ENCODE results near the gene NOTCH3.

NOTCH3 gene

DNA sequence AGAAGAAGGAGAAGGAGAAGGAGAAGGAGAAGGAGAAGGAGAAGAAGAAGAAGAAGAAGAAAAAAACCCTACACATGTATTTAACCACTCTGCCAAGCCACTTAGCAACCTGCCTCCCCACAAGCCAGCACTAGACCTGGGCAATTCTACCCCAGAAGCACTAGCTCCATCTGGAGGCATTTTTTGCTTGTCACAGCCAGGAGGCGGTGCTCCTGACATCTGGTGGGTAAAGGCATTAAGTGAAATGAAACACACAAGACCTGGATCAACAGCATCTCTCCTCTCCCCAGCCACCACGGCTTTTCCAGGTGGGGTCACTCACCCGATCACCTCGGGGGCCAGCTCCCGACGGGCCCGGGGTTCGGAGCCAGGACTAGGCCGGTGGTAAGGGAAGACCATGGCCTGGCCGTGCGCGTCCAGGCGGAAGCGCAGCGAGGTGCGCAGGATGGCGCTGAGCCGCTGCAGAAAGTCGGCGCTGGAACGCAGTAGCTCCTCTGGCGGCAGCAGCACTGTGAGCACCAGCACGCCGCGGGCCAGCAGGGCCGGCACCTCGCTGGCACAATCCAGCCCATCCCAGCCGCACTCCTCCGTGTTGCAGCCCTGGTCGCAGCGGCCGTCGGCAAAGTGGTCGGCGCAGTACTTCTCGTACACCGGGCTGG lies 26.9 kb downstream of the NOTCH3 start:
- no peaks in the 10 kb centered on the region for H3K36me3 ChIP-seq (ENCODE audit: control insufficient read depth, low read length)
- H4K20me1 ChIP-seq (ENCODE audit: control insufficient read depth, insufficient read depth, low read depth, low read length): no peaks in the 10 kb centered on the region
- no peaks in the 10 kb centered on the region for H3K79me2 ChIP-seq (ENCODE audit: control insufficient read depth, low read length)

DNA sequence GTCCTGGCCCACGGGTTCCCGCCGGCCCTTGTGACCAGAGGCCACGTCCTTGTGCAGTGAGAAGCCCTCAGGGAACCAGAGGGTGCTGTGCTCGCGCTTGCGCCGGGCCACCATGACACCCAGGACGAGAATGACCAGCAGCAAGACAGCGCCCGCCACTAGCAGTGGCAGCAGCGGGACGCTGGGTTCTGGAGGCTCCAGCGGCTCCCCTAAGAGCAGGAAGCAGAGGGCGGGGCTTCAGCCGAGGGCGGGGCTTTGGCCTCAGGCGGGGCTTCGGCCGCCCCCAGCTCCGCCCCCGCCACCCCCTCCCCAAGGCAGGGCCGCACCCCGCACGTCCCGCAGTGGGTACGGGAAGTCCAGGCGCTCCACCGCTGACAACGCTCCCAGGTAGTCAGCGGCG lies 30.4 kb downstream of the NOTCH3 start:
- no peak overlapping the region for H3K4me3 ChIP-seq (ENCODE audit: low read length)
- H3F3A ChIP-seq (ENCODE audit: control insufficient read depth, insufficient read depth): no peaks in the 10 kb centered on the region
- no peaks in the 10 kb centered on the region for H3K79me2 ChIP-seq (ENCODE audit: control insufficient read depth, low read length)
- H4K20me1 ChIP-seq (ENCODE audit: control insufficient read depth, insufficient read depth, low read depth, low read length): no peaks in the 10 kb centered on the region
- no peak overlapping the region for H3K4me2 ChIP-seq (ENCODE audit: low read length)
- H3K36me3 ChIP-seq (ENCODE audit: control insufficient read depth, low read length): no peaks in the 10 kb centered on the region
- TF ChIP-seq EZH2phosphoT487 (IDR thresholded peaks at IDR 0.05; ENCODE audit: borderline replicate concordance, low read length): no peak
- TF ChIP-seq, protein P1, sequence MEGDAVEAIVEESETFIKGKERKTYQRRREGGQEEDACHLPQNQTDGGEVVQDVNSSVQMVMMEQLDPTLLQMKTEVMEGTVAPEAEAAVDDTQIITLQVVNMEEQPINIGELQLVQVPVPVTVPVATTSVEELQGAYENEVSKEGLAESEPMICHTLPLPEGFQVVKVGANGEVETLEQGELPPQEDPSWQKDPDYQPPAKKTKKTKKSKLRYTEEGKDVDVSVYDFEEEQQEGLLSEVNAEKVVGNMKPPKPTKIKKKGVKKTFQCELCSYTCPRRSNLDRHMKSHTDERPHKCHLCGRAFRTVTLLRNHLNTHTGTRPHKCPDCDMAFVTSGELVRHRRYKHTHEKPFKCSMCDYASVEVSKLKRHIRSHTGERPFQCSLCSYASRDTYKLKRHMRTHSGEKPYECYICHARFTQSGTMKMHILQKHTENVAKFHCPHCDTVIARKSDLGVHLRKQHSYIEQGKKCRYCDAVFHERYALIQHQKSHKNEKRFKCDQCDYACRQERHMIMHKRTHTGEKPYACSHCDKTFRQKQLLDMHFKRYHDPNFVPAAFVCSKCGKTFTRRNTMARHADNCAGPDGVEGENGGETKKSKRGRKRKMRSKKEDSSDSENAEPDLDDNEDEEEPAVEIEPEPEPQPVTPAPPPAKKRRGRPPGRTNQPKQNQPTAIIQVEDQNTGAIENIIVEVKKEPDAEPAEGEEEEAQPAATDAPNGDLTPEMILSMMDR (IDR thresholded peaks at IDR 0.05; ENCODE audit: low read depth, low read length, poor library complexity, severe bottlenecking): no peak
- peaks cover 7% of the 10 kb centered on the region for H3K4me1 ChIP-seq (ENCODE audit: control insufficient read depth, low read length)
- no peak overlapping the region for H3K27ac ChIP-seq (ENCODE audit: low read depth, low read length)
- H3K9me3 ChIP-seq (ENCODE audit: control insufficient read depth, insufficient read depth, low read length): peaks cover 14% of the 10 kb centered on the region; the same call in 1 of the 2 replicates
- H3K9me2 ChIP-seq (replicated peaks; ENCODE audit: control insufficient read depth, low read length): no peaks in the 10 kb centered on the region
- no peaks in the 10 kb centered on the region for H3K27me3 ChIP-seq (ENCODE audit: control insufficient read depth, low read length)

More for the DNA sequence above, 26.9 kb downstream of the NOTCH3 start:
- Histone ChIP-seq H3K4me1 (ENCODE audit: control insufficient read depth, low read length) (peaks cover 11% of the 10 kb centered on the region), H3K9me2 (replicated peaks; ENCODE audit: control insufficient read depth, low read length) (no peaks in the 10 kb centered on the region), H3K9me3 (ENCODE audit: control insufficient read depth, insufficient read depth, low read length) (no peaks in the 10 kb centered on the region), H3K4me2 (ENCODE audit: low read length) (no peak overlapping the region), H3K4me3 (ENCODE audit: low read length) (no peak overlapping the region), H3K27ac (ENCODE audit: low read depth, low read length) (no peak overlapping the region), H3F3A (ENCODE audit: control insufficient read depth, insufficient read depth) (no peaks in the 10 kb centered on the region), H3K27me3 (ENCODE audit: control insufficient read depth, low read length) (no peaks in the 10 kb centered on the region)
- TF ChIP-seq, protein P1 (IDR thresholded peaks at IDR 0.05; ENCODE audit: low read depth, low read length, poor library complexity, severe bottlenecking): peak; percentile 44
- TF ChIP-seq EZH2phosphoT487 (IDR thresholded peaks at IDR 0.05; ENCODE audit: borderline replicate concordance, low read length): no peak

DNA sequence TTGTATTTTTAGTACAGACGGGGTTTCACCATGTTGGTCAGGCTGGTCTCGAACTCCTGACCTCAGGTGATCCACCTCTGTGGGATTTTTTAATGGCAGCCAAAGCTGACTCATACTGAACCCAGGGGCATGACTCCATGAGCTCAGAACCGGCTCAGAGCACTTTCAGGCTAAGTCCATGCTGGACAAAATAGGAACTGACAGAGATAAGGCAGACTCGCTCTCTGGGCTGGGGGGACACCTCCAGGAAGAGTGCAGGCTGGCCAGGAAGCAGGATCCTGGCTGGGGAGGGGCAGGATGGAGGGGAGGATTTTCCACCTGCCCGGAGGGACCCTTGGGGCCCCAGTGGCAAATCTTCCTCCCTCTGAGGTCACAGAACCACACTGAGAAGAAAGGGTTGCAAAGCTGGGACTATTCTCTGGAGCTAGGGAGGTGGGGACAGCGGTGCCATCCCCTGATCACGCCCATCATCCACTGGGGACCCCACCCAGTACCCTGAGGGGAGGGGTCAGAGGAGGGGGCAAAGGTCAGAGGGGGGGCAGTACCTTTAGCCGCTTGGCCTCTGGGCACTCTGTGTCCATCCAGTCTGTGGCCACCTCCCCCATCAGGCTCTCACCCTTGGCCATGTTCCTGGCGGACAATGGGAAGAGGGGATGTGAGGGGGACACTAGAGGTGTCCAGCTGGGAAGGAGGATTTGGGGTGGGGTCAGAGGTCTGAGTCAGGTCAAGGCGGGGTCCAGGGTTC lies 31.1 kb downstream of the NOTCH3 start:
- no peaks in the 10 kb centered on the region for H3K27me3 ChIP-seq (ENCODE audit: control insufficient read depth, low read length)

More for the DNA sequence above, 31.1 kb downstream of the NOTCH3 start:
- Histone ChIP-seq H3K27ac (ENCODE audit: low read depth, low read length) (no peak overlapping the region), H3K36me3 (ENCODE audit: control insufficient read depth, low read length) (no peaks in the 10 kb centered on the region), H3K4me1 (ENCODE audit: control insufficient read depth, low read length) (peaks cover 7% of the 10 kb centered on the region), H3F3A (ENCODE audit: control insufficient read depth, insufficient read depth) (no peaks in the 10 kb centered on the region), H3K4me3 (ENCODE audit: low read length) (no peak overlapping the region), H3K79me2 (ENCODE audit: control insufficient read depth, low read length) (no peaks in the 10 kb centered on the region), H3K9me3 (ENCODE audit: control insufficient read depth, insufficient read depth, low read length) (peaks cover 20% of the 10 kb centered on the region; the same call in 1 of the 2 replicates), H3K9me2 (replicated peaks; ENCODE audit: control insufficient read depth, low read length) (no peaks in the 10 kb centered on the region), H3K4me2 (ENCODE audit: low read length) (no peak overlapping the region), H4K20me1 (ENCODE audit: control insufficient read depth, insufficient read depth, low read depth, low read length) (no peaks in the 10 kb centered on the region)
- TF ChIP-seq, protein P1 (IDR thresholded peaks at IDR 0.05; ENCODE audit: low read depth, low read length, poor library complexity, severe bottlenecking): no peak
- TF ChIP-seq EZH2phosphoT487 (IDR thresholded peaks at IDR 0.05; ENCODE audit: borderline replicate concordance, low read length): no peak
